SH-SY5Y (cell line): ENCODE results near the gene HOXA9.

Experiments used
- GATA2 ChIP-seq: IDR thresholded peaks from 2 replicates; pipeline ENCODE4 v1.6.1; 2011; ENCODE audit warnings: mild to moderate bottlenecking, low read depth, low read length
- GATA3 ChIP-seq: IDR thresholded peaks from 2 replicates; pipeline ENCODE4 v1.6.1; 2011; ENCODE audit warnings: low read depth, mild to moderate bottlenecking, low read length, moderate library complexity

The HOXA9 gene

GRCh38 chr7:27165089-27165995, at the start of gene HOXA9:
HOXA9 (minus strand) TSS chr7:27165537; CDS start chr7:27165457, 80 bp downstream.
- TF ChIP-seq GATA3 (no peak), GATA2 (no peak)

GRCh38 chr7:27214239-27214950, 49.1 kb upstream of the HOXA9 start:
- TF ChIP-seq GATA2, result no peak

- TF ChIP-seq GATA2 (no peak), GATA3 (no peak)
Observed at GRCh38 chr7:27213433-27214238, 48.3 kb upstream of the HOXA9 start.

- no peak for TF ChIP-seq GATA2
- no peak for TF ChIP-seq GATA3
Observed at GRCh38 chr7:27212497-27213432, 47.4 kb upstream of the HOXA9 start.

GRCh38 chr7:27211764-27212204, 46.4 kb upstream of the HOXA9 start:
- TF ChIP-seq GATA3 (no peak), GATA2 (no peak)

GRCh38 chr7:27211084-27211446, 45.7 kb upstream of the HOXA9 start:
- TF ChIP-seq GATA2, result no peak
- TF ChIP-seq GATA3, result no peak

GRCh38 chr7:27210441-27211083, 45.2 kb upstream of the HOXA9 start:
- TF ChIP-seq GATA3, result no peak
- no peak for TF ChIP-seq GATA2

GRCh38 chr7:27209933-27210440, 44.6 kb upstream of the HOXA9 start:
- TF ChIP-seq GATA3 (no peak), GATA2 (no peak)

GRCh38 chr7:27208998-27209397, 43.7 kb upstream of the HOXA9 start:
- TF ChIP-seq GATA2, result no peak
- no peak for TF ChIP-seq GATA3

- no peak for TF ChIP-seq GATA3
- TF ChIP-seq GATA2, result no peak
Observed at GRCh38 chr7:27207348-27207985, 42.1 kb upstream of the HOXA9 start.

- TF ChIP-seq GATA3, result no peak
- TF ChIP-seq GATA2, result no peak
Observed at GRCh38 chr7:27205325-27206280, 40.3 kb upstream of the HOXA9 start.
